DOHH2 (cell line): ENCODE results near the gene PBX4.

ENCODE experiments used
- CTCF ChIP-seq: fragments of 200-600 bp; sonication (generic); IDR thresholded peaks from one replicate; pipeline ENCODE4 v1.5.1; 2014; ENCODE audit warnings: antibody characterized with exemption, mild to moderate bottlenecking, low read depth, low read length; ENCODE audit not compliant: poor library complexity, severe bottlenecking
- EZH2phosphoT487 ChIP-seq: fragments of 200-600 bp; sonication (generic); IDR thresholded peaks from 2 replicates; pipeline ENCODE4 v1.6.1; 2017; ENCODE audit warnings: borderline replicate concordance, mild to moderate bottlenecking, antibody characterized with exemption, low read length, moderate library complexity, mixed read lengths

- TF ChIP-seq CTCF (no peak), EZH2phosphoT487 (no peak)
Observed at GRCh38 chr19:19515642-19516519, 102.6 kb downstream of the PBX4 start, which contains the start of gene NDUFA13.
